GM19238 (cell line): Measurements from ENCODE around the gene NDUFA6.
"Not testable (repeated sequence)": the region's sequence is repeated elsewhere in the genome, so short reads cannot be mapped to it uniquely, and the experiment has no call there.

ENCODE experiments used
- DNase-seq: peaks from one replicate; pipeline ENCODE4 v3.0.0; 2011; ENCODE audit warnings: low spot score; ENCODE audit not compliant: insufficient read length

NDUFA6 gene

DNA sequence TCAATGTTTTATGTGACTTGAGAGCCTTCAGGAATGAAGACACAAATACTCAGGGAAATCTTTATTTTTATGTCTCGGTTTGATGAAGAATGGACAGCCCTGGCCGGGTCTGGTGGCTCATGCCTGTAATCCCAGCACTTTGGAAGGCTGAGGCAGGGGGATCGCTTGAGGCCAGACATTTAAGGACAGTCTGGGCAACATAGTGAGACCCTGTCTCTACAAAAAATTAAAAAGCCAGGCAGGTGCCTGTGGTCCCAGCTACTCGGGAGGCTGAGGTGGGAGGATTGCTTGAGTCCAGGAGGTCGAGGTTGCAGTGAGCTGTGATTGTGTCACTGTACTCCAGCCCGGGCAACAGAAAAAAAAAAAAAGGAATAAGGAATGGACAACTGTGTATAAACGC is 19.1 kb downstream of the NDUFA6 start:
- DNase-seq = not testable (repeated sequence)

DNA sequence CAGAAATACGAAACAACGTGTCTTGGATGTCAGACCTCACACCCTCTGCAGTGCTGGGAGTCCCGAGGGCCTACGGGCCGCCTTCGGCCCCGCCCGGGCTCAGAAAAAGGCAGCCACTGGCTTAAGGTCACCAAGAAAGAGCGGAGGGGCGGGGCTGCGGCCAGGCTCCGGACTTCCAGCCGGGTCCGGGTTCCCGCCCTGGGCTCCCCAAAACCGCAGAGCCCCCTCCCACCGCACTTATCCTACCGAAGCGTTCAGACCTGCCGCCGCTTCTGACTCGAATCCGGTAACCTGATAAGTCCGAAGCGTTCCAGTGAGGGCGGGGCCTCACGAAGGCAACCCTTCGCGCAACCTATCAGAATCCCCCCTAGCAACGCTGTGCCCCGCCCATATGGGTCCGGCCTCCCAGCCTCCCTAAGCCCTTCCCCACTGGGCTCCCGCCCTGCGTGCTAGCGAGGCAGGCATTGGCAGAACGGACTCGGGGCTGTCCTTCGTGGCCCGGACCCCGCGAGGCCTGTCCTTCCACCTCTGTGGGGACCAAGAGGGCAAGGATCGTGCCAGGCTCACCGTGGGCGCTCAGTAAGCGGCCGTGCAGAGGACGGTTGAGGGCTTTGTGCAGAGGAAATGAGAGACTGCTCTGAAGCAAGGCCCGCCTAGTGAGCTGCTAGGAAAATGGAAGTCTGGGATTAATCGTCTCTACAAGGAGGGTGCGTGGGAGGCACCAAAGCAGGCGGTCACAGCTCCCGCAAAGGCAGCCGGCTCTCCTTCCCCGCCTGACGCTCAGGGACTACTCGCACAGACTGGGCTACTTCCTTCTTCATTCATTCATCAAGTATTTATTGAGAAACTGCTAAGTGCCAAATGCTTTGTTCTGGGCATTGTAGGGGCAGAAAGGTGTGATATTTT is 19.8 kb downstream of the NDUFA6 start, which contains the start of gene NAGA:
NAGA (minus strand) TSS at position 296 of the 906 bp plus-strand sequence. CDS start 515 bp downstream, outside the sequence.
- peak; percentile 99 for DNase-seq

GRCh38 chr22:42069801-42070516 is 20.6 kb downstream of the NDUFA6 start:
- DNase-seq = peak; percentile 37

- DNase-seq = no peak
Observed at GRCh38 chr22:42068291-42068690, 22.3 kb downstream of the NDUFA6 start.

GRCh38 chr22:42067671-42068251 is 22.8 kb downstream of the NDUFA6 start:
- DNase-seq = no peak

DNA sequence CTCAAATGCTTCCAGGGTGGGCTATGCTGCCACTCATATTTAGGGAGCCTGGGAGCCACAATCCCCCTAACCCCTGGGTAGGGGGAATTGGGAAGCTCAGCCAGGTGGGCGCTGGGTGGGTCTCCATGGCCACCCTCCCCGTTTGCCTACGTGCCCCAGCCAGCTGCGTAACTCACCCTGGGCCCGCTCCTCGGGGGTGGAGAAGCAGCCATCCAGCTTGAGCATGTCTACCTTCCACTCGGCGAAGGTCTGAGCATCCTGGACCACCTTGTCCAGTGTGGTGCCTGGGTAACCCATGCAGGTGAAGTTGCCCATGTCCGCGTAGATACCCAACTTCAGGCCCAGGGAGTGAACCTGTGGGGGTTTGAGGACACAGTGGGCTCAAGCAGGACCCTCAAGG is 23.6 kb downstream of the NDUFA6 start:
- DNase-seq = no peak

DNA sequence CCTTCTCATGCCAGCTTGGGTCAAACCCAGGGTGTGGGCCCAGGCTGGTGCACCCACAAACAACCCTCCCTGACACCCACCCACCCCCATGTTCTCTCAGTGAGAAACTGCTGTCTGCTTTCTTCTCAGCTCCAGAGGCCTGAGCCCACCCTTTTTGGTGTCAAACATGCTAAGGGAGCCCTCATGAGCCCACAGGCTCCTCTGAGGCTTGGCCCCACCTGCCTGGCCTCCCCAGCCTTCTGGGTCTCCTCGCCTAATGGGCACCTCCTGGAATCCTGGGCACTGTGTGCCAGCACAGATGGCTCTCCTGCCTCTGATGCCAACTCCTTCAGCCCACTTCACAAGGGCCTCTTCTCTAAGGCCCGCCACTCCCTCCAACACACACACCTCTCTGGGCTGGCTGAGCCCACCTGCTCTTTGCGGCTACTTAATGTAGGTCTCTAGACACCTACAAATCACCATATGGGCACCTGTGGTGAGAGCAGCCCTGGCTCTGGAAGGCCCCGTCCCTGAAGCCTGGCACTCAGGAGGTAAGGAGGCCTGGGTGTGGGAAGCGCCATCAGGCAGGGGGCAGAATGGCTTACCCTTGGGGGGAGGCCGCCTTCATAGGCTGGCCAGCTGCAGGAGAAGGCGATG is 24.3 kb downstream of the NDUFA6 start:
- DNase-seq = no peak

DNA sequence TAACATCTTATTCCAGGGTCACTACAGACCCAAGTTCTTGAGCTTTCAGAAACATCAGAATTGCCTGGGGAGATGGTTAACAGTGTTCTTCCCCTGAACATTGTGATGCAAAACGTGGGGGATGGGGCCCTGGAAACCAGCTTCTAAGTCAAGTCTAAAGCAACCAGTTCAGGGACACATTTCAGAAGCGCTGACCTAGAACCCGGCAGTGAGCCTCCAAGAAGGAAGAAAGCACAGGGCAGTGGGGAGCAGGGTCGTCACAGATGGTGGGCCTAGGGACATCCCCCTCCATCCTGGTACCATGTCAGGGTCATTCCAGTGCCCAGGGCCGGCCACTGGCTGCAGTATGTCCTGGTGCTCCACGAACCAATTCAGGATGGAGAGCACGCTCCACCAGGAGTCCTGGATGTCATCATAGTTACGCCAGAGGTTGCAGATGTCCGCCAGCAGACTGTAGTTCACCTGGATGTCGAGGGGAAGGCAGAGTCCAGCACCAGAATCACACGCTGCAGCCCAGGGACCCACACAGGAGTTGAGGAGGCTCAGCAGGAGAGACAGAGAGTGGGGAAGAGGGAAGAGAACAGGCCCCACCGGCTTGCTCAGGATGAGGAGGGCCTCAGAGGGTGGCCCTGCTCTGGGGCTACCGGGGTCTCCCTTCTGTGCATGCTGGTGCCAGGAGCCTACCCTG is 25.0 kb downstream of the NDUFA6 start:
- no peak for DNase-seq

DNA sequence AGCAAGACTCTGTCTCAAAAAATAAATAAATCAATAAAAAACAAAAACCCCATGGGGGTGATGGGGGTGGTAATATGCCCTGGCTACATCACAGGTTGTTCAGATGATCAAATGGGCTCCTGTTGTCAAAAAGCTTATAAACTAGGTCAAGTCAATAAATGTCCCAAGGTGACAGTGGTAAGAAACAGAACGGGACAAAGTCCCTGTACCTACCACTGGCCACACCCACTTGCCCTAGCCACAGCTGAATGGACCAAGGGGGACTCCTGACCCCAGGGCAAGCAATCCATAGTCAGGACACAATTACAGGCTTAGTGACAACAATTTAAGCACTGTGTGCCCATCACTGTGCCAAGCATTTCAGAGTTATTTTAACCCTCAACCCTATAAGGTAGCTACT is 25.9 kb downstream of the NDUFA6 start:
- DNase-seq = no peak

GRCh38 chr22:42062506-42063170 is 27.9 kb downstream of the NDUFA6 start:
- no peak for DNase-seq

DNA sequence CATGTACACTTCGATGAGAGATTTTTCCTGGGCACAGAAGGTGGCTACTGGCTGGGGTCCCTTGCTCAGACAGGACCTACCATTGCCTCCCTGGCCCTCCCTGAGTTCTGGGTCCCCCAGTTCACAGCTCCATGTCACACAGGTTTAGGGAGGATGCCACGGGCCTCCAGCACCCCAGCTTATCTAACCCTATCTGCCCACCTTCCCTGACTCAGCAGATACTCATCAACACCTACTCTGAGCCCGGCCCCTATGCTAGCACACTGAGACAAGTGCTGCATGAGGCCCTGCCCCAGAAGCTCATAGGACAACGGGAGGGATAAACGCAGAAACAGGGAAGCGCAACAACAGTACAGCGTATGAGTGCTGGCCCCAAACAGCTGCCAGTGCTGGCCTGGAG is 29.5 kb downstream of the NDUFA6 start:
- DNase-seq = no peak

GRCh38 chr22:42060489-42060888 is 30.1 kb downstream of the NDUFA6 start:
- no peak for DNase-seq

DNA sequence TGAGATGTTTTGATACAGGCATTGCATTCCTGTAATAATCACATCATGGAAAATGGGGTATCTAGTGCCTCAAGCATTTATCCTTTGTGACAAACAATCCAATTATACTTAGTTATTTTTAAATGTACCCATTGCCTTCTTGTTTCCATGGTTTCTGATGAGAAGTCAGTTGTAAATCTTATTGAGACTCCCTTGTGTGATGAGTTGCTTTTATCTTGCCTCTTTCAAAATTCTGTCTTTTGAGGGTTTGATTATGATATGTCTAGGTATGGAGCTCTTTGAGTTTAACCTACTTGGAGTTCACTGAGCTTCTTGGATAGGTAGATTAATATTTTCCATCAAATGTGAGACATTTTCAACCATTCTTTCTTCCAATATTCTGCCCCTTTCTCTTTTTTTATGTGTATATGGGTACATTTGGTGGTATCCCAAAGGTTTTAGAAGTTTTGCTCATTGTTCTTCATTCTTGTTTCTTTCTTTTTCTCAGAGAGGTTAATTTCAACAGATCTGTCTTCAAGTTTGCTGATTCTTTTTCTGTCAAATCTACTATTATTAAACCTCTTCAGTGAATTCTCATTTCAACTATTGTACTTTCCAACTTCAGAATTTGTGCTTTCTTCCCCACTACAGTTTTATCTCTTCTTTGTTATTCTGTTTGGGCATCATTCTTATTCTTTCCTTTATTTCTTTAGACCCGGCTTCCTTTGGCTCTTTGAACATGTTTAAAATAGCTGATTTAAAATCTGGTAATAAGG is 33.6 kb downstream of the NDUFA6 start:
- no peak for DNase-seq

DNA sequence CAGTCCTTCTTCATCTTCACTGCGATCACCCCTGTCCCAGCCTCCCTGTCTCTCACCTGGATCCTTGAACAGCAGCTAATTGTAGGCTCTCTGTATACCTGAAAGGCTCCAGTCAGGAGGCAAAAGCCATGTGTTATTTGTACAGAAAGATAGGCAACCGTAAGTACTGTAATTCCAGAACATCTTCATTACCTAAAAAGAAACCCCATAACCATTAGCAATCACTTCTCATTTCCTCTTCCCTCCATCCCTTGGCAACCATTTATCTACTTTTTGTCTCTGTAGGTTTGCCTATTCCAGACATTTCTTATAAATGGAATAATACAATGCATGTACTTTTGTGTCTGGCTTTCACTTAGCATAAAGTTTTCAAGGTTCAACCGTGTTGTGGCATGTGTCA is 37.8 kb downstream of the NDUFA6 start:
- DNase-seq = no peak

GRCh38 chr22:42050641-42051180 is 39.9 kb downstream of the NDUFA6 start:
- no peak for DNase-seq

DNA sequence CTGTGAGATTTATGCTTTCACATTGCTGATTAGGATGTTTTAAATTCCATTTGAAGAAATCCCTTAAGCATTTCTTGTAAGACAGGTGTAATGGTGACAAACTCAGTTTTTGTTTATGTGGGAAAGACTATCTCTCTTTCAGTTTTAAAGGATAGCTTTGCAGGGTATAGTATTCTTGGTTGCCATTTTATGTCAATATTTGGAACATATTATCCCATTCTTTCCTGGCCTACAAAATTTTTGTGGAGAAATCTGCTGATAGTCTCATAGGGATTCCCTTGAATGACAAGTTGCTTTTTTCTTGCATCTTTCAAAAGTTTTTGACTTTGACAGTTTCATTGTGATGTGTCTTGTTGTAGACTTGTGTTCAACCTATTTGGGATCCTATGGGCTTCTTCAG is 48.8 kb downstream of the NDUFA6 start:
- no peak for DNase-seq

DNA sequence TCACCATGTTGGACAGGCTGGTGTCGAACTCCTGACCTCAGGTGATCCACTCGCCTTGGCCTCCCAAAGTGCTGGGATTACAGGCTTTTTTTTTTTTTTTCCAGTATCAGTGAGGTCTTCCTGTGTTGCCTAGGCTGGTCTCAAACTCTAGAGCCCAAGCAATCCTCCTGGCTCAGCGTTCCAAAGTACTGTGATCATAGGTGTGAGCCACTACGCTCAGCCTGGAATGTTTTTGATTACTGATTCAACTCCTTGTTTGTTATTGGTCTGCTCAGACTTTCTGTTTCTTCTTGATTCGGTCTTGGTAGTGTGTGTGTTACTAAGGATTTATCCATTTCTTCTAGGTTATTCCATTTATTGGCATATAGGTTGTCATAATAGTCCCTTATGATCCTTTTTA is 51.3 kb downstream of the NDUFA6 start:
- no peak for DNase-seq
